Mucosa of descending colon (tissue), 3 donors: ENCODE data around the gene MRPS9. TPM values are rescaled to one million over a fixed set of nuclear protein-coding genes. Genes with fewer than 3 reads are reported as not detected.

Experiments used
- ATAC-seq: fragments of 200-7000 bp; cut with Tn5 transposase; one replicate; pipeline ENCODE4 v1.9.1; 2020; ENCODE audit warnings: mild to moderate bottlenecking, moderate library complexity
- DNase-seq, 3 donors: peaks; one replicate each; pipeline ENCODE4 v3.0.0-alpha.2; 2020
- H3K36me3 ChIP-seq: fragments of 200-600 bp; one replicate; pipeline ENCODE4 v1.8.0; 2021; ENCODE audit warnings: low read depth, mild to moderate bottlenecking
- H3K4me1 ChIP-seq: fragments of 200-600 bp; one replicate; pipeline ENCODE4 v1.8.0; 2021; ENCODE audit warnings: low read depth, mild to moderate bottlenecking
- H3K4me3 ChIP-seq: fragments of 200-600 bp; one replicate; pipeline ENCODE4 v1.8.0; 2021; ENCODE audit warnings: mild to moderate bottlenecking
- H3K9me3 ChIP-seq: fragments of 200-600 bp; one replicate; pipeline ENCODE4 v1.8.0; 2021; ENCODE audit warnings: mild to moderate bottlenecking
- intact Hi-C, 2 donors: fragments of 100-400 bp; cut with DNase I in 1 of 2; cut with micrococcal nuclease in 1 of 2; formaldehyde crosslinking; loops; one replicate each; pipeline versions ENCODE4 v1.11.0 to v1.11.1; 2022; cut with DNase I, micrococcal nuclease
- total RNA-seq, 3 donors: library from RNA; stranded (reverse); fragmentation: NEBNext Ultra II Directional in 2 of 3; extraction: Animal tissue kit (Norgen Biotek cat#: 25700) in 2 of 3; gene quantifications; one replicate each; pipeline versions ENCODE4 v1.2.1 to v1.2.4, GENCODE V29; 2021 to 2023
- TF ChIP-seq, protein P1 (sequence below): fragments of 200-600 bp; IDR thresholded peaks from one replicate; pipeline ENCODE4 v1.8.0; 2022; ENCODE audit warnings: antibody characterized with exemption, mild to moderate bottlenecking
- donor health status: DM: no; HTN: no; CAD: no; lungs with moderate emphysema.
- donor health status: DM: no; HTN: no; CAD: no.
- donor health status: DM: no; HTN: yes; CAD: no.

Gene MRPS9
- total RNA-seq, 3 donors from 2014 or later = 20.5 to 29.6 (median 22.6) TPM

DNA sequence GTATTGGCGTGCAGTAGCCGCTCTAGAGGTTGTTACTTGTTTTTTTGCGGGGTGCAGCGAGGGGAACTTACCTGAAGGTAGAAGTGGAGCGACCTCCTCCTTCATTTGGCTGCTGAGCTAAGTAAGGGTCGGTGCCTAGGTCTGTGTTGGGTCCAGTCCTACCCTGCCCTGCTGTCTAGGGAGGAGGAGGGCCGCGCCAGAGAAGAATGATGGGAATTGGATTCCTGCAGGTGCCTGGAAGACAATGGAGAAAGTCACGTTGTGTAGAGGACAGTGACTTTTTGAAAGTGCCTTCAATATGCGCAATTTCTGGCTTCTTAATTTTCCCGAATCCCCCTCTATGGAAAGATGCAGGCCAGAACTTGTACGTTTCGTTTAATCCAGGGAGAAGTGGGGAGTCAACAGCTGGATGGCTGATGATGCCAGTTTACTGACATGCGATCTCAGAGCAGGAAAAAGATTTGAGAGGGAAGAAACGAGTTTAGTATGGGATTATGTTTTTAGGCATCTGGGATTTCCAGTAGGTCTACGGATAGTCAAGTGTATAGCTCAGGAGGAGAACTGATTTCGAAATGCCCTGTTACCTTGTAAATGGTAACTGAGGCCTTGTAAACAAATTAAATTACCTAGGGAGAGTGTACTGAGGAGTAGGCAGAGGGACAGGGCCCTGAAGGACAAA lies 653 bp downstream of the MRPS9 start:
- peak in 1 of 3 donors; percentile 37 for DNase-seq
- TF ChIP-seq, protein P1, sequence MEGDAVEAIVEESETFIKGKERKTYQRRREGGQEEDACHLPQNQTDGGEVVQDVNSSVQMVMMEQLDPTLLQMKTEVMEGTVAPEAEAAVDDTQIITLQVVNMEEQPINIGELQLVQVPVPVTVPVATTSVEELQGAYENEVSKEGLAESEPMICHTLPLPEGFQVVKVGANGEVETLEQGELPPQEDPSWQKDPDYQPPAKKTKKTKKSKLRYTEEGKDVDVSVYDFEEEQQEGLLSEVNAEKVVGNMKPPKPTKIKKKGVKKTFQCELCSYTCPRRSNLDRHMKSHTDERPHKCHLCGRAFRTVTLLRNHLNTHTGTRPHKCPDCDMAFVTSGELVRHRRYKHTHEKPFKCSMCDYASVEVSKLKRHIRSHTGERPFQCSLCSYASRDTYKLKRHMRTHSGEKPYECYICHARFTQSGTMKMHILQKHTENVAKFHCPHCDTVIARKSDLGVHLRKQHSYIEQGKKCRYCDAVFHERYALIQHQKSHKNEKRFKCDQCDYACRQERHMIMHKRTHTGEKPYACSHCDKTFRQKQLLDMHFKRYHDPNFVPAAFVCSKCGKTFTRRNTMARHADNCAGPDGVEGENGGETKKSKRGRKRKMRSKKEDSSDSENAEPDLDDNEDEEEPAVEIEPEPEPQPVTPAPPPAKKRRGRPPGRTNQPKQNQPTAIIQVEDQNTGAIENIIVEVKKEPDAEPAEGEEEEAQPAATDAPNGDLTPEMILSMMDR = no peak
- no peaks in the 10 kb centered on the region for H3K36me3 ChIP-seq
- H3K4me1 ChIP-seq = no peaks in the 10 kb centered on the region
- ATAC-seq = peak; percentile 25
- H3K9me3 ChIP-seq = no peaks in the 10 kb centered on the region
- peak overlapping the region; percentile 71 for H3K4me3 ChIP-seq
- intact Hi-C loops = no loop called here

- H3K4me1 ChIP-seq = no peaks in the 10 kb centered on the region
- H3K9me3 ChIP-seq = no peaks in the 10 kb centered on the region
- no peak for DNase-seq
- intact Hi-C loops = no loop called here
- no peak overlapping the region for H3K4me3 ChIP-seq
- TF ChIP-seq, protein P1 = no peak
- no peaks in the 10 kb centered on the region for H3K36me3 ChIP-seq
- no peak for ATAC-seq
Measured at GRCh38 chr2:105039559-105039958, 1.7 kb downstream of the MRPS9 start.

- no peak for ATAC-seq
- intact Hi-C loops = no loop called here
- DNase-seq = no peak
Measured at GRCh38 chr2:105042189-105042588, 4.3 kb downstream of the MRPS9 start.

GRCh38 chr2:105052773-105053172 lies 14.9 kb downstream of the MRPS9 start:
- no peaks in the 10 kb centered on the region for H3K9me3 ChIP-seq
- peaks cover 4% of the 10 kb centered on the region for H3K4me1 ChIP-seq
- ATAC-seq (no peak), DNase-seq (peak in 2 of 3 donors; percentile 44 to 51)
- TF ChIP-seq, protein P1 = no peak
- intact Hi-C loops = no loop called here
- H3K4me3 ChIP-seq = no peak overlapping the region
- no peaks in the 10 kb centered on the region for H3K36me3 ChIP-seq

More at GRCh38 chr2:105042189-105042588, 4.3 kb downstream of the MRPS9 start:
- Histone ChIP-seq H3K4me1 (no peaks in the 10 kb centered on the region), H3K36me3 (no peaks in the 10 kb centered on the region), H3K9me3 (no peaks in the 10 kb centered on the region), H3K4me3 (no peak overlapping the region)
- TF ChIP-seq, protein P1 = no peak

DNA sequence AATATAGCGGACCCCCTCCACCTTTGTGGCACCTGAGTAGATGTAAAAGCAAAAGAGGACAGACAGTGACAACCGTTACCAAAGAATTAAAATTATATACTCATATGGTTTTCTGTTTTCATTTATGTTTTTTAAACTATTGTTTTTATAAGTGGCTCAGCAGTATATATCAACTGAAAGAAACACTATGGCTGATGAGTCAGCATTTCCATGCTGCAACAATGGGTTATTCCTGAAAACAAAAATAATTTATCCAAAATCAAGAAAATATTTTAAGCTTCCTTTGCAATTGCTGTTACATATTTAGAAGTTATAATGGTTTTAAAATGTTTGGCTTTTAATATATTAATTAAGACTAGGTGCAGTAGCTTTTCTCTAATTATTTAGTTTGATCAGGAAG lies 17.7 kb downstream of the MRPS9 start:
- TF ChIP-seq, protein P1 = no peak
- H3K36me3 ChIP-seq = no peaks in the 10 kb centered on the region
- no peak overlapping the region for H3K4me3 ChIP-seq
- H3K9me3 ChIP-seq = no peaks in the 10 kb centered on the region
- intact Hi-C loops = no loop called here
- peaks cover 4% of the 10 kb centered on the region for H3K4me1 ChIP-seq
- DNase-seq (no peak), ATAC-seq (no peak)

DNA sequence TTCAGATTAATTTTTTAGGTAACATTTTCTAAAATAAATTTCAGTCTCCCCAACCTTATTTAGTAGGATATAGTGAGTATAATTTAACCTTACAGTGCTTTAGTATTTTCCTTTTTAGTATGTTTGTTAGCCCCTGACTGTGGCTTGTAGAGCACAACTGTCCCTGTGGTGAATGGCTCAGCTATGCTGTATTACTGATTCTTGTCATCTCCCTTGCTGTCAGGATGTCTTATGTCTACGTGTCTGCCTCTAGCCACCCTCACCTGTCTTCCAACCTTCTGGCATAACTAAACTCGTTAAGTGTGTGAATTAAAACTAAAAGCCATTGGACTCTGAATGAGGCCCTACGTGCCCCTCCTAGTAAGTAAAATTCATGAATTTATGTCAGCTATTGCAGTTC lies 18.4 kb downstream of the MRPS9 start:
- TF ChIP-seq, protein P1 = no peak
- Histone ChIP-seq H3K4me1 (peaks cover 4% of the 10 kb centered on the region), H3K4me3 (no peak overlapping the region), H3K36me3 (no peaks in the 10 kb centered on the region), H3K9me3 (no peaks in the 10 kb centered on the region)
- no peak for DNase-seq
- ATAC-seq = no peak
- intact Hi-C loops = no loop called here
